ENCODE results near the gene SPN. TPM values are rescaled to one million over a fixed set of nuclear protein-coding genes. Genes with fewer than 3 reads are reported as not detected.
A peak's percentile ranks its signal among the peaks of the same experiment; 100 is the strongest.

Gene SPN
- polyA plus RNA-seq, 1 of the 3 experiments (the other 2 are of a cell fraction): 0.10 TPM

- TF ChIP-seq RXRA (IDR thresholded peaks at IDR 0.05; ENCODE audit: borderline replicate concordance, low read depth) (no peak), RFX5 (IDR thresholded peaks at IDR 0.05; ENCODE audit: low read length) (no peak), RCOR1 (IDR thresholded peaks at IDR 0.05; ENCODE audit: low read length) (peak; percentile 59; the same call in 1 of the 2 replicates), FOXM1 (IDR thresholded peaks at IDR 0.05; ENCODE audit: low read depth) (no peak), GATA2 (CRISPR knock-in tag; IDR thresholded peaks at IDR 0.05) (no peak), SMC3 (IDR thresholded peaks at IDR 0.05; ENCODE audit: low read depth, low read length) (peak; percentile 90), RAD21 (IDR thresholded peaks at IDR 0.05; ENCODE audit: low read length) (peak; percentile 88), TCF12 (IDR thresholded peaks at IDR 0.05) (no peak)
- TF ChIP-seq, protein P1, sequence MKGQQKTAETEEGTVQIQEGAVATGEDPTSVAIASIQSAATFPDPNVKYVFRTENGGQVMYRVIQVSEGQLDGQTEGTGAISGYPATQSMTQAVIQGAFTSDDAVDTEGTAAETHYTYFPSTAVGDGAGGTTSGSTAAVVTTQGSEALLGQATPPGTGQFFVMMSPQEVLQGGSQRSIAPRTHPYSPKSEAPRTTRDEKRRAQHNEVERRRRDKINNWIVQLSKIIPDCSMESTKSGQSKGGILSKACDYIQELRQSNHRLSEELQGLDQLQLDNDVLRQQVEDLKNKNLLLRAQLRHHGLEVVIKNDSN (IDR thresholded peaks at IDR 0.05; ENCODE audit: borderline replicate concordance, low read depth): no peak
Observed at GRCh38 chr16:29700253-29700987, 37.4 kb downstream of the SPN start (continued).

- Histone ChIP-seq H3F3A (replicated peaks; ENCODE audit: insufficient read depth) (no peaks in the 10 kb centered on the region), H3K9me2 (no peaks in the 10 kb centered on the region), H4K20me1 (ENCODE audit: insufficient read depth) (no peaks in the 10 kb centered on the region), H3K36me3 (replicated peaks in 1 of 2; ENCODE audit: control insufficient read depth in 1 of 2, insufficient read depth in 2 of 2, low read length in 1 of 2) (no peaks in the 10 kb centered on the region), H3K79me2 (ENCODE audit: insufficient read depth) (no peaks in the 10 kb centered on the region), H3K4me2 (no peak overlapping the region), H3K4me3 (ENCODE audit: low read depth in 2 of 2, low read length in 1 of 2) (no peak overlapping the region), H3K4me1 (ENCODE audit: control insufficient read depth in 1 of 2, insufficient read depth in 2 of 2, low read depth in 1 of 2, low read length in 1 of 2) (no peaks in the 10 kb centered on the region; a peak in 1 of 4 replicates), H3K27me3 (ENCODE audit: insufficient read depth) (no peaks in the 10 kb centered on the region), H3K27ac (ENCODE audit: low read depth in 2 of 2, low read length in 1 of 2) (no peak overlapping the region), H3K9ac (no peak overlapping the region), H3K9me3 (no peaks in the 10 kb centered on the region), H2AFZ (ENCODE audit: low read depth) (no peak overlapping the region)
- no peak for DNase-seq
- CTCF ChIA-PET: interaction anchor here (0.6 to 4.6 kb wide), 16 partner anchors 9 to 348 kb away, joined by 3 to 33 read pairs (median 7); partner anchors contain the start of genes KIF22, PRRT2, QPRT and TLCD3B
- WGBS (ENCODE audit: low lambda C conversion rate): 72% methylated on average over 5 of the region's 5 CpGs
- POLR2A ChIA-PET: interaction anchor here (0.7 to 1.2 kb wide), 2 partner anchors 22 to 121 kb away, joined by 4 to 10 read pairs; partner anchors contain the start of gene QPRT
- TF ChIP-seq JUND (IDR thresholded peaks at IDR 0.05): no peak
- no peak for TF ChIP-seq EP300 (IDR thresholded peaks at IDR 0.05; ENCODE audit: borderline replicate concordance in 1 of 2, low read depth in 1 of 2, low read length in 1 of 2)
- TF ChIP-seq EZH2phosphoT487 (IDR thresholded peaks at IDR 0.05; ENCODE audit: borderline replicate concordance, low read depth): no peak
- no peak for TF ChIP-seq RCOR1 (IDR thresholded peaks at IDR 0.05; ENCODE audit: low read length)
- TF ChIP-seq GABPA (IDR thresholded peaks at IDR 0.05; ENCODE audit: low read depth): no peak
- no peak for TF ChIP-seq FOXM1 (IDR thresholded peaks at IDR 0.05; ENCODE audit: low read depth)
- TF ChIP-seq MXI1 (IDR thresholded peaks at IDR 0.05; ENCODE audit: low read depth, low read length): no peak
- no peak for TF ChIP-seq POLR2AphosphoS5 (IDR thresholded peaks at IDR 0.05; ENCODE audit: low read depth, low read length)
- no peak for TF ChIP-seq REST (IDR thresholded peaks at IDR 0.05; ENCODE audit: low read depth, low read length)
- TF ChIP-seq, protein P2, sequence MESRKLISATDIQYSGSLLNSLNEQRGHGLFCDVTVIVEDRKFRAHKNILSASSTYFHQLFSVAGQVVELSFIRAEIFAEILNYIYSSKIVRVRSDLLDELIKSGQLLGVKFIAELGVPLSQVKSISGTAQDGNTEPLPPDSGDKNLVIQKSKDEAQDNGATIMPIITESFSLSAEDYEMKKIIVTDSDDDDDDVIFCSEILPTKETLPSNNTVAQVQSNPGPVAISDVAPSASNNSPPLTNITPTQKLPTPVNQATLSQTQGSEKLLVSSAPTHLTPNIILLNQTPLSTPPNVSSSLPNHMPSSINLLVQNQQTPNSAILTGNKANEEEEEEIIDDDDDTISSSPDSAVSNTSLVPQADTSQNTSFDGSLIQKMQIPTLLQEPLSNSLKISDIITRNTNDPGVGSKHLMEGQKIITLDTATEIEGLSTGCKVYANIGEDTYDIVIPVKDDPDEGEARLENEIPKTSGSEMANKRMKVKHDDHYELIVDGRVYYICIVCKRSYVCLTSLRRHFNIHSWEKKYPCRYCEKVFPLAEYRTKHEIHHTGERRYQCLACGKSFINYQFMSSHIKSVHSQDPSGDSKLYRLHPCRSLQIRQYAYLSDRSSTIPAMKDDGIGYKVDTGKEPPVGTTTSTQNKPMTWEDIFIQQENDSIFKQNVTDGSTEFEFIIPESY (IDR thresholded peaks at IDR 0.05; ENCODE audit: borderline replicate concordance, low read depth): no peak
- TF ChIP-seq SMC3 (IDR thresholded peaks at IDR 0.05; ENCODE audit: low read depth, low read length): no peak
- TF ChIP-seq RXRA (IDR thresholded peaks at IDR 0.05; ENCODE audit: borderline replicate concordance, low read depth): no peak
- TF ChIP-seq RFX5 (IDR thresholded peaks at IDR 0.05; ENCODE audit: low read length): no peak
- TF ChIP-seq, protein P3, sequence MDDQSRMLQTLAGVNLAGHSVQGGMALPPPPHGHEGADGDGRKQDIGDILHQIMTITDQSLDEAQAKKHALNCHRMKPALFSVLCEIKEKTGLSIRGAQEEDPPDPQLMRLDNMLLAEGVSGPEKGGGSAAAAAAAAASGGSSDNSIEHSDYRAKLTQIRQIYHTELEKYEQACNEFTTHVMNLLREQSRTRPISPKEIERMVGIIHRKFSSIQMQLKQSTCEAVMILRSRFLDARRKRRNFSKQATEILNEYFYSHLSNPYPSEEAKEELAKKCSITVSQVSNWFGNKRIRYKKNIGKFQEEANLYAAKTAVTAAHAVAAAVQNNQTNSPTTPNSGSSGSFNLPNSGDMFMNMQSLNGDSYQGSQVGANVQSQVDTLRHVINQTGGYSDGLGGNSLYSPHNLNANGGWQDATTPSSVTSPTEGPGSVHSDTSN (IDR thresholded peaks at IDR 0.05): no peak
- no peak for TF ChIP-seq TEAD4 (IDR thresholded peaks at IDR 0.05; ENCODE audit: borderline replicate concordance, insufficient read depth)
- TF ChIP-seq SIN3A (IDR thresholded peaks at IDR 0.05; ENCODE audit: borderline replicate concordance, low read depth, low read length): no peak
- no peak for TF ChIP-seq USF2 (IDR thresholded peaks at IDR 0.05; ENCODE audit: borderline replicate concordance, low read depth, low read length)
- no peak for TF ChIP-seq FOXJ3 (CRISPR knock-in tag; IDR thresholded peaks at IDR 0.05)
- no peak for TF ChIP-seq RAD21 (IDR thresholded peaks at IDR 0.05; ENCODE audit: low read length)
Observed at GRCh38 chr16:29701214-29701555, 38.1 kb downstream of the SPN start.

Data from SK-N-SH (cell line).